BLaER1 (cell line): ENCODE results near the gene CTSL.

Experiments
- H3K27ac ChIP-seq: shearing (Covaris generic); formaldehyde crosslinking; 2 replicates; pipeline ENCODE4 v1.8.1; 2022
- H3K27me3 ChIP-seq: shearing (Covaris generic); formaldehyde crosslinking; 2 replicates; pipeline ENCODE4 v1.8.1; 2022
- H3K36me3 ChIP-seq: shearing (Covaris generic); formaldehyde crosslinking; 2 replicates; pipeline ENCODE4 v1.8.1; 2022
- H3K4me1 ChIP-seq: shearing (Covaris generic); formaldehyde crosslinking; 2 replicates; pipeline ENCODE4 v1.8.1; 2022
- H3K4me2 ChIP-seq: shearing (Covaris generic); formaldehyde crosslinking; 2 replicates; pipeline ENCODE4 v1.8.1; 2022
- H3K4me3 ChIP-seq: shearing (Covaris generic); formaldehyde crosslinking; 2 replicates; pipeline ENCODE4 v1.8.1; 2022
- H3K9ac ChIP-seq: shearing (Covaris generic); formaldehyde crosslinking; 2 replicates; pipeline ENCODE4 v1.8.1; 2022
- H3K9me3 ChIP-seq: shearing (Covaris generic); formaldehyde crosslinking; 2 replicates; pipeline ENCODE4 v1.8.1; 2022
- H4K20me1 ChIP-seq: shearing (Covaris generic); formaldehyde crosslinking; 2 replicates; pipeline ENCODE4 v1.8.1; 2022
- Cebpa-rat ChIP-seq: shearing (Covaris generic); IDR thresholded peaks from 2 replicates; pipeline ENCODE4 v1.8.1; 2022

The CTSL gene

GRCh38 chr9:87708986-87709728 lies 16.8 kb upstream of the CTSL start:
- Histone ChIP-seq H3K27ac (no peak overlapping the region), H3K27me3 (no peaks in the 10 kb centered on the region), H3K4me3 (no peak overlapping the region), H3K4me2 (peak overlapping the region; percentile 5; the same call in 1 of the 2 replicates), H3K9ac (no peak overlapping the region), H3K36me3 (no peaks in the 10 kb centered on the region), H3K9me3 (no peaks in the 10 kb centered on the region), H3K4me1 (peaks cover 28% of the 10 kb centered on the region), H4K20me1 (no peaks in the 10 kb centered on the region)
- no peak for TF ChIP-seq Cebpa-rat

- Histone ChIP-seq H3K4me2 (no peak overlapping the region), H3K27me3 (no peaks in the 10 kb centered on the region), H3K4me1 (peaks cover 28% of the 10 kb centered on the region), H3K4me3 (no peak overlapping the region), H3K36me3 (no peaks in the 10 kb centered on the region), H3K9ac (no peak overlapping the region), H4K20me1 (no peaks in the 10 kb centered on the region), H3K27ac (no peak overlapping the region), H3K9me3 (no peaks in the 10 kb centered on the region)
- no peak for TF ChIP-seq Cebpa-rat
Measured at GRCh38 chr9:87710443-87710842, 15.5 kb upstream of the CTSL start.

- TF ChIP-seq Cebpa-rat = no peak
- H3K36me3 ChIP-seq = no peaks in the 10 kb centered on the region
- H3K4me2 ChIP-seq = peak overlapping the region; percentile 35
- no peaks in the 10 kb centered on the region for H3K27me3 ChIP-seq
- no peak overlapping the region for H3K9ac ChIP-seq
- H4K20me1 ChIP-seq = no peaks in the 10 kb centered on the region
- peaks cover 28% of the 10 kb centered on the region for H3K4me1 ChIP-seq
- H3K27ac ChIP-seq = no peak overlapping the region
- no peaks in the 10 kb centered on the region for H3K9me3 ChIP-seq
- H3K4me3 ChIP-seq = no peak overlapping the region
Measured at GRCh38 chr9:87711857-87712800, 13.8 kb upstream of the CTSL start.

GRCh38 chr9:87712801-87713277 lies 13.1 kb upstream of the CTSL start:
- Histone ChIP-seq H3K4me2 (no peak overlapping the region), H3K4me3 (no peak overlapping the region), H3K27me3 (no peaks in the 10 kb centered on the region), H3K9me3 (no peaks in the 10 kb centered on the region), H3K4me1 (peaks cover 28% of the 10 kb centered on the region), H3K36me3 (no peaks in the 10 kb centered on the region), H3K27ac (no peak overlapping the region), H4K20me1 (no peaks in the 10 kb centered on the region), H3K9ac (no peak overlapping the region)
- TF ChIP-seq Cebpa-rat = no peak

- no peaks in the 10 kb centered on the region for H3K9me3 ChIP-seq
- no peaks in the 10 kb centered on the region for H3K36me3 ChIP-seq
- TF ChIP-seq Cebpa-rat = no peak
- no peak overlapping the region for H3K9ac ChIP-seq
- H3K27me3 ChIP-seq = no peaks in the 10 kb centered on the region
- H4K20me1 ChIP-seq = no peaks in the 10 kb centered on the region
- no peak overlapping the region for H3K4me3 ChIP-seq
- H3K4me2 ChIP-seq = no peak overlapping the region
- H3K4me1 ChIP-seq = peaks cover 22% of the 10 kb centered on the region
- no peak overlapping the region for H3K27ac ChIP-seq
Measured at GRCh38 chr9:87713278-87713987, 12.5 kb upstream of the CTSL start.

- no peak overlapping the region for H3K4me3 ChIP-seq
- peaks cover 17% of the 10 kb centered on the region for H3K4me1 ChIP-seq
- no peaks in the 10 kb centered on the region for H3K9me3 ChIP-seq
- no peak overlapping the region for H3K4me2 ChIP-seq
- no peaks in the 10 kb centered on the region for H3K36me3 ChIP-seq
- TF ChIP-seq Cebpa-rat = no peak
- H3K27me3 ChIP-seq = no peaks in the 10 kb centered on the region
- H3K27ac ChIP-seq = no peak overlapping the region
- no peaks in the 10 kb centered on the region for H4K20me1 ChIP-seq
- no peak overlapping the region for H3K9ac ChIP-seq
Measured at GRCh38 chr9:87713988-87714330, 12.0 kb upstream of the CTSL start.

GRCh38 chr9:87714819-87715218 lies 11.1 kb upstream of the CTSL start:
- Histone ChIP-seq H3K9ac (no peak overlapping the region), H3K36me3 (no peaks in the 10 kb centered on the region), H3K4me3 (no peak overlapping the region), H3K4me1 (peaks cover 14% of the 10 kb centered on the region), H4K20me1 (no peaks in the 10 kb centered on the region), H3K27me3 (no peaks in the 10 kb centered on the region), H3K4me2 (no peak overlapping the region), H3K27ac (no peak overlapping the region), H3K9me3 (no peaks in the 10 kb centered on the region)
- TF ChIP-seq Cebpa-rat = 0 out of 2 replicates have a peak, but pooled peaks have one; percentile 12

- Histone ChIP-seq H4K20me1 (no peaks in the 10 kb centered on the region), H3K4me1 (peaks cover 13% of the 10 kb centered on the region), H3K4me2 (no peak overlapping the region), H3K27me3 (no peaks in the 10 kb centered on the region), H3K4me3 (no peak overlapping the region), H3K9ac (no peak overlapping the region), H3K27ac (no peak overlapping the region), H3K36me3 (no peaks in the 10 kb centered on the region), H3K9me3 (no peaks in the 10 kb centered on the region)
- TF ChIP-seq Cebpa-rat = no peak
Measured at GRCh38 chr9:87716141-87716540, 9.8 kb upstream of the CTSL start.

- Histone ChIP-seq H3K9me3 (no peaks in the 10 kb centered on the region), H3K9ac (no peak overlapping the region), H3K36me3 (no peaks in the 10 kb centered on the region), H3K27ac (no peak overlapping the region), H3K27me3 (no peaks in the 10 kb centered on the region), H3K4me1 (peaks cover under 1% of the 10 kb centered on the region; the same call in 1 of the 2 replicates), H3K4me3 (no peak overlapping the region), H3K4me2 (no peak overlapping the region), H4K20me1 (no peaks in the 10 kb centered on the region)
- TF ChIP-seq Cebpa-rat = no peak
Measured at GRCh38 chr9:87717456-87717855, 8.5 kb upstream of the CTSL start.
